ENCODE measurements around the gene CMKLR1. TPM values are rescaled to one million over a fixed set of nuclear protein-coding genes. Genes with fewer than 3 reads are reported as not detected.

CMKLR1 gene
- total and polyA plus RNA-seq, 2 donors (not counting 3 experiments of a cell fraction or from before 2014, with no cell fraction given), result 0.61 TPM; not detected in 1

- H3K4me3 ChIP-seq (replicated peaks in 1 of 3; ENCODE audit: insufficient read depth in 1 of 3, low read depth in 1 of 3, low read length in 3 of 3), result no peak overlapping the region
- no peak overlapping the region for H2AFZ ChIP-seq (ENCODE audit: low read depth, low read length)
- H4K20me1 ChIP-seq (replicated peaks; ENCODE audit: control insufficient read depth, extremely low read depth, insufficient read depth, low read length), result no peaks in the 10 kb centered on the region
- ChIA-PET POLR2A (no interaction called here), CTCF (interaction anchor here (0.9 kb wide), 1 partner anchor 119 kb away, joined by 3 read pairs; no protein-coding TSS in a partner anchor)
- DNase-seq (ENCODE audit: low read depth, low spot score) (peak; percentile 33), FAIRE-seq (peak; percentile 44)
- no peaks in the 10 kb centered on the region for H3K79me2 ChIP-seq (ENCODE audit: control insufficient read depth, insufficient read depth, low read length)
- dilution Hi-C loops (cut with MboI; ENCODE audit: extremely low pct_ligation_motif_present, low sequenced_read_pairs) (no loop called here), intact Hi-C loops (cut with micrococcal nuclease) (no loop called here)
- no TSS peak for BruUV-seq (replicated peaks)
- peak; percentile 46 to 50 for TF ChIP-seq CTCF (IDR thresholded peaks at IDR 0.05; ENCODE audit: extremely low read depth in 1 of 2, insufficient read depth in 1 of 2, low read depth in 1 of 2, low read length in 2 of 2)
- no peak for TF ChIP-seq MYC (IDR thresholded peaks at IDR 0.05; ENCODE audit: low read depth, low read length)
- no peak for TF ChIP-seq POLR2AphosphoS5 (IDR thresholded peaks at IDR 0.05; ENCODE audit: insufficient read depth, low read depth, low read length)
- peaks cover 20 to 24% of the 10 kb centered on the region in 2 experiments for H3K27me3 ChIP-seq (ENCODE audit: control insufficient read depth in 2 of 2, insufficient read depth in 2 of 2, low read length in 2 of 2)
- H3K27ac ChIP-seq (ENCODE audit: insufficient read depth, low read depth, low read length), result no peak overlapping the region
- H3K4me2 ChIP-seq (ENCODE audit: insufficient read depth, low read length), result no peak overlapping the region
- H3K9me1 ChIP-seq (replicated peaks; ENCODE audit: control insufficient read depth, extremely low read depth, insufficient read depth, low read length), result no peaks in the 10 kb centered on the region
- no peaks in the 10 kb centered on the region for H3K9me3 ChIP-seq (replicated peaks; ENCODE audit: control insufficient read depth, insufficient read depth, low read length)
- H3K9ac ChIP-seq (replicated peaks; ENCODE audit: extremely low read depth, insufficient read depth, low read length), result no peak overlapping the region
- H3K36me3 ChIP-seq (ENCODE audit: control insufficient read depth in 2 of 2, extremely low read depth in 1 of 2, insufficient read depth in 2 of 2, low read length in 2 of 2), result no peaks in the 10 kb centered on the region
- H3K4me1 ChIP-seq (ENCODE audit: control insufficient read depth, extremely low read depth, insufficient read depth, low read length), result peaks cover 19% of the 10 kb centered on the region
Measured at GRCh38 chr12:108337235-108338223, 1.6 kb downstream of the CMKLR1 start.
